Right hindlimb (tissue), 1 donor: ENCODE data around the gene C11orf21.
A peak's percentile ranks its signal among the peaks of the same experiment; 100 is the strongest.

Source experiments
- DNase-seq: peaks from one replicate; pipeline ENCODE4 v3.0.0-alpha.2; 2018

Gene C11orf21

DNA sequence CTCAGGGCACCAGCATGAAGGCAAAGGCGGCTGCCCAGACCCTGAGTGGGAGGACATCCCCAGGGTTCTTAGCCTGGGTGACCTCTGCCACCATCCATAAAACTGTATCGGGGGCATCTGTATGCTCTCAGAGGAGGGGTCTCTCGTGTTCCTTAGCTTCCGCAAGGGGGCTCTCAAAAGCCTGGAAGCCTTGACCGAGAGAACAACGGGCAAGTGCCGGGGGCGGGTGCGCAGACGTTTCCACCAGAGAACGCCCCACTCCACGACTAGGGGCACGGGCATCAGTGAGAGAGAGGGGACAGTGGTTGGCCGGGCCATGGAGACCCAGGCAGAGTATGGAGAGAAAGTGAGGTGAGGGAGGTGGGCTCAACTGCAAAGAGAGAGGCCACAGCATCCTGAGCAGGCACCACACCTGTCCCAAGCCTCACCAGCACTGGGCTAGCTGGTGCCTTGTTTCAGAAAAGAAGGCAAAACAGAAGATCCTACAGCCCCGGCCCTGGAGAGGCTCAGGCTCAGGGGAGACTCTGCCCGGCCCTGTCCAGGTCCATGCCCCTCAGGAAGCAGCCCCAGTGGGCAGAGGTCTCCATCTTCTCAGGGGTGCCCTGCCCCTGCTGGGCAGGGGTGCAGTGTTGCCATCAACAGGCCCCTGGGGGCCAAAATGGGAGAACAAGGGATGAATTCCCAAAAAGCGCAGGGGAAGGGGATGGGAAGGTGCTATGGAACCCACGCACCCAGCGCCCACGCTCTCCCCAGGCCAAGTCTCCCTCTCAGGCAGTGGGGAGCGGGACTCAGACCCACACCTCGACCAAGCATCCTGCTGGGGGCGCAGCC is 6.0 kb upstream of the C11orf21 start:
- peak; percentile 26 for DNase-seq

DNA sequence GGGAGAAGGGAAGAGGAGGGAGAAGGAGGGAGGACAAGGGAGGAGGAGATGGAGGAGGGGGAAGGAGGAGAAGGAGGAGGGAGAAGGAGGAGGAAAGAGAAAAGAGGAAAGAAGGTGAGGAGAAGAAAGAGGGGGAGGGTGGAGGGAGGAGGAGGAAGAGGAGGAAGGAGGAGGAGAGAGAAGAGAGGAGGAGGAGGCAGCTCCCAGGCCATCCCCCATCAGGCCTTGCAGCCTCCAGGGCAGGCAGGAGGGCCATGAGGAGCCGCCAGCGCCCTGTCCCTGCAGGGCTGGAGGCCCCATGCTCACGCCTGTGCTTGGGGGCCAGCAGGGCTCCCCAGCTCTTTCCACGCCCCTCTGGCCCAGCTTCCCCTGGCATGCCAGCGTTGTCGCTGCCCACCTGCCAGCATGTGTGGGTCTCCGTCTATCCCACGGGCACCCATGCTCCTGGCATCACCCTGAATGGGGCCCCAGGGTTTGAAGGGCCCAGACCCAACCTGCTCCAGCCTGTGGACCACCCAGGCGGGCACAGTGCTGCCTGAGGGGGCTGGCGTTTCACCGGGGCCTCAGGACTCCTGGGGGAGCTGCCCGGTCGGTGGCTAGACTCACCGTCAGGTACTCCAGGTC is 5.3 kb upstream of the C11orf21 start:
- DNase-seq = peak; percentile 80

DNA sequence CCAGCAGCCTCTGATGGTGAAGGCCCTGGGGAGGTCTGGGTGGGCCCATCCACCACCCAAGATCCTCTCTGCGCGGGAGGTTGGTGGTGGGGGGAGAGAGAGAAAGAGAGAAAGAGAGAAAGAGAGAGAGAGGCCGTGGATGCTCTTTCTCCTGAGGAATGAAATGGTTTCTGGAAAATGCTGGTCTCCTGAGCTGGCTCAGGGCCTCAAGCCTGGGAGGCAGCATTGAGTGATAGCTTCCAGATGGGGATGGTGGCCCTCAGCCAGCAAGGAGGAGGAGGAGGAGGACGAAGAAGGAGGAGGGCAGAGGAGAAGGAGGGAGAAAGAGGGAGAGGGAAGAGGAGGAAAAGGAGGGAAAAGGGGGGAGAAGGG is 4.7 kb upstream of the C11orf21 start:
- peak; percentile 95 for DNase-seq

DNA sequence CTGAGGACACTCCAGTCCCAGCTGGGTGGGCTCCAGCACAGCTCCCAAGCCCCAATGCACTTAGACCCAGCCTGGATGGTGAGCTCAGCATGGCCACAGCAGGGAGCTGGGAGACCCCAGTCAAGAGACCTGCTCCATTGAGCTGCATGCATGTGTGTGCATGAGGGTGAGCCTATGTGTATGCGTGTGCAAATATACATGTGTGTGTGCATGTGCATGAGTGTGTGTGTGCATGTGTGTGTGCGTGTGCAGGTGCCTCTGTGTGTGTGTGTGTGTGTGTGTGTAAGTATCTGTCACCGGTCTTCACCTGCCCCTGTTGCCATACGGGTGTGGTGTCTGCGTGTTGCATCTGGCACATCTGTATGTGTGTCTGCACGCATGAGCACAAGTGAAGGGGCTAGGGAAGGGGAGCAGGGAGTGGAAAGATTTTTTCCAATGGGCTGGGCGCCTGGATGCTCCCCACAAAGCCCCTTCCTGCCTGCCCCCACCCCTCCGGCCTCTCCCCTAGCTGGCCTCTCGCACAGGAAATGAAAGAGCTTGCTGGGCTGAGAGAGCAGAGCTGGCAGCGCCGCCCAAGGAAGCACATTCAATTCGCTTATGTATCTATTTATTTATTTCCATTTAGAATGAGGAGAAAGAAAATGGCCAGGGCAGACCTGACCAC is 4.2 kb upstream of the C11orf21 start:
- peak; percentile 96 for DNase-seq

DNA sequence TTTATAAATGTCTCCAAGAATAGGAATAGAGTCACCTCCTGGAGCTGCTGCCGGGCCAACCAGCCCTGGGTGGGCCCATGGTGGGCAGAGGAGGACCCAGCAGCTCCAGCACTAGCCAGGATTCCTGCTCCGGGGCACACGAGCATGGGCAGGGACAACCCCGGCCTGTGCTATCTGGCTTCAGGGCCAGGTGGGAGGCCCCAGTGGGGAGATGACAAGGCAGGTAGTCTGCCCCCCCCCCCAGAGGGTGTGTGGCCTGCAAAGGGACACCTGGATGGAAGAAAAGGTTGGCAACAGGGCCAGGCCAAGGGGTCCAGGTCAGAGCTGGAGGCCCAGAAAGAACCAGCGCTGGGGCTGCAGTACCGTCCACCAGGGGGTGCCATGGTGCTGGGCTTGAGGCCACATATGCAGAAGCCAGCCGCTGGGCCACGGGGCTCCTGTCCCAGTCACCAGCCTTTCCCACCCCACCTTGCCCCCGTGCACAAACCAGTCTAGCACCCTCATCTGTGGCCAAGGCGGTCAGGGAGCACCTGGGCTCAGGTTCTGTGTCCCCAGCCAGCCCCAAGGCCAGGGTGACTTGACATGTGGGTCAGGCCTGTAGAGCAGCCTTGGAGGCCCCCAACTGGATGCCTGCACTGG is 3.5 kb upstream of the C11orf21 start:
- DNase-seq = peak; percentile 83

DNA sequence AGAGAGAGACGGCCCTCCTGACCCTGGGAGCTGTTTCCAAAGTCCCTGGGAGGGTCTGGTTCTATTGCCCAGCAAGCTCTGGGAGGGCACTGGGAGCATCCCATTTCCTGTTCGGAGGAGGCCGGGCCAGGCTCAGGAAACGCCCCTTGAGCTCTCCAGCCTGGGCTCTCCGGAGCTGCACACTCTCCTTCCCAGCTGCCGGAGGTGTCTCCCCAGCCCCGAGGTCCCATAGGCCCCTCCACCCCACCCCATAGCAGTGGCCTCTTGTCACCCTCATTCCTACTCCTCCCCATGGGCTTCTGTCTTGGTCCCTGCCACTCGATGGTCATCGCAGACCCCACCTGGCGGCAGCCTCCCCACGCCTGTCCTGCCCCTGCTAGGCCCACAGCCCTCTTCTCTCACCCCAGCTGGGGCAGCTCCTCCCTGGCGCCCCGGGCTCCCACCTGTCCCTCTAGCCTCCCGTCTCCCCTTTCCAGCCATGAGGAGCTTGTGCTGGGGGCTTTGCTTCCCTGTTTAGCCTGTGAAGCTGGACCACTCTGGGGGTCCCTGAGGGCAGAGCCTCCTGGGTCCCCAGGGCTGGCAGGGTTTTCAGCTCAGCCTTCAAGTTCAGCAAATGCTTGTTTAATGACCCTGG is 2.9 kb upstream of the C11orf21 start:
- peak; percentile 43 for DNase-seq

DNA sequence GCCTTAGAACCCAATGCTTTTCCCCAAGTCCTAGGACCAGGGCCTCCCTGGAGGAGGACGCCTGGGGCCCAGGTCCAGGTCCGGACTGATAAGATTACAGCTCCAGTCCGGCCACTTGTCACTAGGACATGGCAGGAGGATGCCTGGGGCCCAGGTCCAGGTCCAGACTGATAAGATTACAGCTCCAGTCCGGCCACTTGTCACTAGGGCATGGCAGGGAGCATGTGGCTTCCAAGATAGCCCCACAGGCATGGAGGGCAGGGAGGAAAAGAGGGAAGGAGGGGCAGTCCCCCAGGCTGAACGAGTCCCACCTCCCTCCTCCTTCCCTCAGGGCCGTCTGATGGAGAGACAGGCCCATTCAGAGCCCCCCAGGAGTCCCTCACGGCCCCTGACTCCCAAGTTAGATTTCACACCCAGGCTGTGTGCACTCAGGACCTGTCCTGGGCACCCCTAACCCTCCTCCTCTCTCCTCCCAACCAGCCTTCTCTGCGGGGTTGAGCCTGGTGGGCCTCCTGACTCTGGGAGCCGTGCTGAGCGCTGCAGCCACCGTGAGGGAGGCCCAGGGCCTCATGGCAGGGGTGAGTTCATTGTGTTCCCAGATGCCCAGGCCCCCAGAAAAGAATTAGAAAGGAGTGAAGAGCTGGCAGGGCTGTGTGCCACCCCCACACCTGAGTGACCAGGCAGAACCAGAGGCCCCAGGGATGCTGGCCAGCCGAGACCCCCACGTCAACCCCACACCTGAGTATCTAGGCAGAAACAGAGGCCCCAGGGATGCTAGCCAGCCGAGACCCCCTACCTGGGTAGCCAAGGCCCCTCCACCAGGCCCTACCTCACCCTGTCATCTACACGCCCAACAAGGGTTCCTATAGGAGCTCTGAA is 2.1 kb upstream of the C11orf21 start:
- peak; percentile 35 for DNase-seq

DNA sequence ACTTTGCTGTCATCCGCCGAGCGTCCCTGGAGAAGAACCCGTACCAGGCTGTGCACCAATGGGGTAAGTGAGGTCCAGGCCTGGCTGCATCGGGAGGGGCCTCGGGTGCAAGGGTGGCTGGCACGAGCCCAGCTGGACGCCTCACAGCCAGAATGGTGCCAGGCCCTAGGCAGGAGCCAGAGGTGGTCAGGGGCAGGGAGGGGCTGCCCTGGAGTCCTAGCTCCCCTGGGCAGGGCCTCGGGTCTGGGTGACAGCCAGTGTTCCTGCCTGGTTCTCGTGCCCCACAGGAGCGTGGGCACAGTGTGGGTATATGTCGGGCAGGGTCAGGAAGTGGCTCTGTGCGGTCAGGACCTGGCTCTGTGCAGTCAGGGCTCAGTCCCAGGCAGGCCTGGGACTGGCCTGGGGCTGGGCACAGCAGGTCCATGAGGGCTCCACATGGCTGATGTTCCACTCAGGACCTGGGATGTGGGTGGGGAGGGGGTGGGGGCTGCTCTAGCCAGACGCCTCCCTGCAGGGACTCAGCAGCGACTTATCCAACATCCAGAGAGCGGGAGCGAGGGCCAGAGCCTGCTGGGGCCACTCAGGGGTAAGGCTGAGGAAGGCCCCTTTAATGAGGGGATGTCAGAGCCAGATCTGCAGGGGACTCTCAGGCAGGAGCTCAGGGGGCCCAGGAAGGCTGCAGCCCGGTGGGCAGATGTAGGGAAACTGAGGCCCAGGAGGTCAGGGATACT is 1.3 kb upstream of the C11orf21 start:
- peak; percentile 44 for DNase-seq

DNA sequence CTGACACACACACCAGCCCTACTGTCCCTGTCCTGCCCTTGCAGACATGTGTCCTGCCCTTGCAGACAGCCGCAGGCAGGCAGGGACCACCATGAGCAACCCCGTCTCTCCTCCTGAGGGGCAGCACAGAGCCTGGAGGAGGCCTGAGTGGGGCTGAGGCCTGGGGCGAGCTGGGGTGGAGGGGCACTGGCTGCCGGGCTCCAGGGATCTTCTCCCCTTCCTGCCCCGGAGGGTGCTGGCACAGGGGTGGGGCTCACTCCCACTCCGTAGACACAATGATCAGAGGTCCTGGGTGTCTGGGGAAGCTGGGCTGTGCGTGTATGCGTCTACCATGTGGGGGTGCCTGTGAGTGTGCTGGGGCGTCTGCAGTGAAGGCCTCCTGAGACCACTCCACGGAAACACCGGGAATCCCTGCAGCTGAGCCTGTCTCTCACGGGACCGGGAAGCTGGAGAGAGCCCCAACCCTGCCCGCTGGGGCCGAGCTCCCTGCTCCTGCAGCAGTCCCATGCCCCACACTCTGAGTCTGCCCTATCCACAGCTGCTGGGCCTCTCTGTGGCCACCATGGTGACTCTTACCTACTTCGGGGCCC is 683 bp upstream of the C11orf21 start:
- no peak for DNase-seq

DNA sequence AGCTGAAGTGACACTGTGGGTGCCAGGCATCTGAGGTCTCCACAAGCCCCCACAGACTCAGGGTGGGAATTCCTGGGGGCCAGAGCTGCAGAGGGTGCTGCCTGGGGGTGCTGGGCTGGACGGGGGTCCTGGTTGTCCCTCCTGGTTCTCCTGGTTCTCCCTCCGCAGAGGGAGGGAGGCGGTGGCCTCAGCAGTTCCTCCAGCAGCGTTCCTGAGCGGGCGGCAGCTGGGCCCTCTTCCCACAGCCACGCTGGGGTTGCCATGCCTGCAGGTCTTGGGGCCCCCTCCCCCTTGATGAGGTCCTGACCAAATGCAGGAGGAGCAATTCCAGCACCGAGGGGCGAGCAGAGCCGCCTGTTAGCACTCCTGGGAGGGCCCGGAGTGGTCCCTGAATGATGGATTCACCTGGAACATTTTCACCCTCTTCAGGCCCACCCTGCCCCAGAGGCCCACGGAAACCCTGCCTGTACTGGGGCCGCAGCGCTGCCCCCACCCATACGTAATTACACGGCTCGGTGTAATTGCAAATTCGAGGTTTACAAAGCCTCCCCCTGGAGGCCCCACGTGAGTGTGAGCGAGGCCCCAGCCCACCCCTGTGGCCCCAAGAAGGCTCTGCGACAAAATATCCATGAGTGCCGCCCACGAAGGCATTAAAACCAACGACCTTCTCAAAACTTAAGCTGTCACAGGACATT is 635 bp downstream of the C11orf21 start:
- DNase-seq = peak; percentile 41

DNA sequence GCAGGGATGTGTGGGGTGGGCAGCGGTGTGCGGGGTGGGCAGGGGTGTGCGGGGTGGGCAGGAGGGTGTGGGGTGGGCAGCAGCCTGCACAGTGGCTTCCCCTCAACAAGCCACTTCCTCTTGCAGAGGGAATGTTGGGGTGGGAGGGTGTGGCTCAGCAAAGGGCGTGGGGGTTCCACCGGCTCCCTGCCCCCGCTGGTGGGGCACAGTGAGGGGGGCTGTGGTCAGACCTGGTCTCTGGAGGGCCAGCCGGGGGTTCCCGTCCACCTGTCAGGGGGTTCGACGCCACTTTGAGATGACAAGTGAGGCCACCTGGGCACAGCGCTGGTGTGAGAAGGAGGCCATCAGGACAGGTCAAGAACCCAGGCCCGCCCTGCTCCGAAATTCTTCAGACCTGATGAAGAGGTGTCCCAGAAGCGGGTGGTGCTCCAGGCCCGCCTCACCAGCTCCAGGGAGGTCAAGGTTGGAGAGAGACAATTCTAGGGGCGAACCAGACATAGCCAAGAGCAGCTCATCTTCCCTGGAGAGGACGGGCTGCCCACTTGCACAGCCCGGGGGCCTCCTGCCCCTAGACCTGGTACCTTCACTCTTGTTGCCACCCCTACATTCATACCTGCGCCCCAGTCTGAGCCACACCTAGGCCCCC is 1.3 kb downstream of the C11orf21 start:
- DNase-seq = peak; percentile 31

DNA sequence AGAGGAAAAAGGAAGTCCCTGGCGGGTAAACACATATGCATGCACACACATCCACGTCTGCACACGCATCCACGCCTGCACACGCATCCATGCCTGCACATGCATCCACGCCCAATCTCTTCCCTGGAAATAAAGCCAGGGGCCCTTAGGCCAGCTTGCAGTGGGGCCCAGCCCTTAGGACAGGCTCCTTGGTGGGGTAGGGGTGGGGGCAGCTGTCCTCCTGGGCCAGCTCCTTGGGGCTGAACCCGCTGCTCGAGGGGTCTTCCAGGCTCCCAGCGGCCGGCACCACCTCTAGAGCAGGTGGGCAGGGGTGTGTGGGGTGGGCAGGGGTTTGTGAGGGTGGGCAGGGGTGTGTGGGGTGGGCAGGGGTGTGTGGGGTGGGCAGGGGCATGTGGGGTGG is 1.9 kb downstream of the C11orf21 start:
- peak; percentile 11 for DNase-seq

DNA sequence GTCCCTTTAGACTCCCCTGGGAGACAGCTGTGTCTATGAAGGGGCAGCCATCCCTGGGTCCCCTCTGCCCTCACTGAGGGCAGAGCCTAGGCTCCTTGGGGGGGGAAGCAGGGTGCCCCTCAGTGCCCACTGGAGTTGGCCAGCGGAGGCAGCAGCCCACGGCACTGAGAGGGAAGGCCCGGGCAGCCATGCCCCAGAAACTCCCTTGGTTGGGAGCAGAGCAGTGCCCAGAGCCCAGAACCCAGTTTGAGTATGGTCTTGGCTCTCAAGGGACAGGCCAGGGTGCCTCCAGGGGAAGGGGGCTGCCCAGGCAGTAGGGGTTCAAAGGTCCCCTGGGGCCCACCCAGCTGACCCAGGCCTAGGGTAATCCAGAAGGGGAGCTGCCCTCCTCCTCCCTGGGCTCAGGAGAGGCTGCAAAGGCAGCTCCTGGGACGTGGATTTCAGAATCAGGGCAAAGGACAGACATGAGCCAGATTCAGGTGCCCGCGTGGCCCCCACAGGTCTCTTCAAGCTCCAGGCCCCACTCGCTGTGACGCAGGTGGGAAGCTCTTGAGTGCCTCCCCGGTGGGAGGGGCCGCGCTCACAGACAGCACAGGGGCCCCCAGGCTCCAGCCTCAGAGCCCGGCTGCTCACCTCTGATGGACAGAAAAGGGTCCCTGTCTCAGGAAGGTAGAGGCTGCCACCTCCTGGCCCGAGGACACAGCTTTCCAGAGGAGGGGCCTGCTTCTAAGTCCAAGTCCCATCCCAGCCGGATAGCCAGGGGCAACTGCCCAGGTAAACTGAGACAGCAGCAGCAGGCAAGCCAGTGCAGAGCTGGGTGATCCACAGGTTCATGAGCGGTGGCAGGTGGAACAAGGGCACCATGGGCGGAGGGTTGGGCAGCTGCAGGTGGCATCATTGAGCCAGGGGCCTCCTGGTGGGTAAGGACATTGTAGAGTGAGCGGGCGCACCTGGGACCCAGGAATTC is 2.6 kb downstream of the C11orf21 start:
- DNase-seq = peak; percentile 42

DNA sequence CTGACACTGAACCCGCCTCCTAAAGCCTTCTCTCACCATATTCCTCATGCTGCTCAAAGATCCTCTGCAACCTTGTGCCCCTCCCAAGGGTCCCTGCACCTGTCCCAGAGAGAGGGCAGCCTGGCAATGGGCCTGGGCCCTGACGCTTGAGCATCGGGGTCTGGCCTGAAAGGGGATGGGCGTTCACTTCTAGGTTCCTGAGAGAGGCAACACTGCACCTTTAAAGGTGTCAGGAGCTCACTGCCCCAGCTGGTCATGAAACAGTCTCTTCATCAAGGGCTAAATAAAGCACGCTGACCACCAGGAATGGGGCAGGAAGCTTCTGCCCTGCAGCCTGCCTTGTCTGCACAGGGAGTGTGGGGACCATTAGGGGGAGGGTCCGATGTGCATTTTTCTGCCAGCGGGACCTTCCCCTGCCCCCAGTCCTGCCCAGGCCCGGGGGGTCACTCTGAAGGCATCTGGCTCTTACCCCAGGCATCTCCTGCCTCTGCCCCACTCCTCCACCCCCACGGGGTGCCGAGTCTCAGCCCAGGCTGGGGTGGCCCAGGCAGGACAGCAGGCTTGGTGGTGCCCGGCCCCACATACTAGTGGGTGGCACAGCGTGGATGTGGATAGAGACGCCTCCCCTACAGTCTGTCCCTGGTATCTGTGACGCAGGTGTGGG is 3.5 kb downstream of the C11orf21 start:
- peak; percentile 20 for DNase-seq

DNA sequence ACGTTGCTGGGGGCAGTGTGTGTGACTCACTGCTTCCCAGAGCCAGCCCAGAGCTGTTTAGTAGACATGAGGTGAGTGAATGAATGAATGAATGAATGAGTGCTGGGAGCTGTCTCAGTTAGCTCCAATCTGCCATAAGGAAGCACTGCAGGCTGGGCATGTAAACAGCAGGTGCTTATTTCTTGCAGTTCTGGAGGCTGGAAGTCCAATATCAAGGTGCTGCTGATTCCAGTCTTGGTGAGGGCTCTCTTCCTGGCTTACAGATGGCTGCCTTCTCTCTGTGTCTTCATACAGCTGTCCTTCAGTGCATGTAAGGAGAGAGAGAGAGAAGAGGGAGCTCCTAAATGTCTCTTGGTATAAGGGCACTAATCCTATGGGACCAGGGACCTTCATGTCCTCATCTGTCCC is 4.1 kb downstream of the C11orf21 start:
- DNase-seq = no peak

DNA sequence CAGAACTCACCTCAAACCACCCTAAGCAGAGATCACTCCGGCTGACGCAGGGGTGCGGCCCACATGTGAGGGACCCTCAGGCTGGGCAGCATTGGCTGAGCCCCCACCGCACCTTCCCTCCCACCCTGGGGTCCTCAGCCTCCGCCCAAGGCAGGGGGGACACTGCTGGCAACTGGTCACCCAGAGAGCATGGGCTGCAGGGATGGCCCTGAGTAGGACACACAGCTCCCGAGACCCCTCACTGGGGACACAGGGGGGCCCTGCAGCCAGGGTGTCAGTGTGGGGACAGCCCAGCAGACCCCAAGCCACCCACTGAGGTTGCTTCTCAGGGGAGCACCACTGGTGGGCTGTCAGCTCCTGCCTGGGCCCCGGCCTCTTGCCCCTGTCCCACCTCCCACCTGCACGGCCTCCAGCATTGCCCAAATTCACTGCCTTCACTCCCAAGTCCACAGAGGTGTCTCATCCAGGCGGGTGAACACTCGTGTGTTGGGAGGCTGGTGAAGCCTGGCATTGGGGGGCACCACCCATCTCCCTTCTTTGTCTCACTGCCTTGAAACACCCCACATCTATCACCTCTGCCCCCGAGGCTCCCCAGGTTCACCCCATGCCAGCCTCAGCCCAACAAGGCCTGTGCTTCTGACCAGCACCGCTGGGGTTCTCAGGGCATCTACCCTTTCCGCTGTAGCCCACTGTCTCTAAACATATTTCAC is 4.7 kb downstream of the C11orf21 start:
- peak; percentile 10 for DNase-seq
